SHP77 treated with DMSO at 0.1 percent for 48 hours (cell line): ENCODE results near the gene GYPA.
"Not testable (repeated sequence)": the region's sequence is repeated elsewhere in the genome, so short reads cannot be mapped to it uniquely, and the experiment has no call there.

Experiments used
- DNase-seq: peaks from one replicate; lab custom pipeline; 2025; lab: John Stamatoyannopoulos, UW

Gene GYPA

DNA sequence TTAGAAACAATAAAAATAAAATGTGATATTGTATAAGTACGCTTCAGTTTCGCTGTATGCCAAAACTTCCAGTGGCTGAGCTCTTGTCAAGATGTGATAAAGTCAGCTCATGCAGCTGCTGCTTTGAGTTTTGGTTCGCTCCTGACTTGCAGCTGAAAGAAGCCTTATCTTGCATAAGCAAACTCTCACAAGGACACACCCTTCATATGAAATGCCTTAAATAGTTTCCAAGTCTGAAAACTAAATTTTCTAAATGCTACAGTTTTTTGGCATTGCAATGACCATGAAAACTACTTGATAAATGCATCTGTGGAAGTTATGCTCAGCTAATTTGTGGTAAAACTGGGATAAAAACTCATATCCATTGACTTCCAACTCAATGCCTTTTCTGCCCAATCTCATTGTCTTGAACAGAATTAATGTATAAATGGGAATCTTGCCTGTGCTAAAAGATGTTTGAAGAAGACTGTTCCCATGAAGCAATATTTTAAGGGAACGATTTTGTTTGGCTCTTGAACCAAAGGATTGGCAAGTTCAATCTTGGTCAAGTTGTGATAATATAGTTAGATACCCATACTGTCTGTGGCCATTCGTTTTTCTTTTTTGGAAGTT is 11.7 kb downstream of the GYPA start:
- not testable (repeated sequence) for DNase-seq

DNA sequence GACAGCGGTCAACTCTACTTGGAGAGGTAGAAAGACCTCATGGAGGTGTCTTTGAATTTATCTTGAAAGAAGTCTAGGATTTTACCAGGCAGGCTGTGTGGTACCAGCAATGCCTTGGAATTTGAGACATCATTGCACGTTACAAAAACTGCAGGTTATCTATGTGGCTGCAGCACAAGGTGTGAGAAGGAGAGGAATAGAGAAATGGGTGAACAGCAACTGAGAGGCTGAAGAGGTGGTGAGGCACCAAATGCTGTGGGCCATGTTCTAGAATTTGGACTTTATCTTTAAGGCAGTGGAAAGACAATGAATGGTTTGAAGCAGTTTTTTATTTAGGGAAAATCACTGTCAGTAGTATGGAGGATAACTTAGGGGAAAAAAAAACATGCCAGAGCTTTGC is 15.4 kb downstream of the GYPA start:
- not testable (repeated sequence) for DNase-seq

DNA sequence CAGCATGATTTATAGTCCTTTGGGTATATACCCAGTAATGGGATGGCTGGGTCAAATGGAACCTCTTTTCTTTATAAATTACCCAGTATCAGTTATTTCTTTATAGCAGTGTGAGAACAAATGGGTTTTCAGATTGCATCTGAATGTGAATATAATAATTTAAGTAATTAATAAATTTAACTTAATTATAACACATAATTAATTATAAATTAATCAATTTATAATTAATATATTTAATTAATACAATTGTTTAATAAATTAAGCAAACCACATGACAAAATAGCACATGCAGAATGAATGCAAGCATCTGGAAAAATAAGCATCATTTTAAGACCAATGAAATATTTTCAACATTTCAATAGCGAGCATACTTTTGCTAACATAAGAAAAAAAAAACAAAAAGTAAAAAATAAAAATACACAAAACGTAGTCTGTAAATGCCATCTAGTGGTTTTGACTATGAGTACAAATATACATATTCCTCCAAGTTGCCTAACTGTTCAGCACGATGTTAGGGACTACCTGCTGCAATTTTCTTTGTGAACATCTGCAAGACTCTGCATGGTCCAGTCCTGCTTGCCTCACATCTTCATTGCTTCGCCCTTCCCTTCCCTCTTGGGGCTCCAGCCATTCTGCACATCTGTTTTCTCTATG is 16.4 kb downstream of the GYPA start:
- not testable (repeated sequence) for DNase-seq

DNA sequence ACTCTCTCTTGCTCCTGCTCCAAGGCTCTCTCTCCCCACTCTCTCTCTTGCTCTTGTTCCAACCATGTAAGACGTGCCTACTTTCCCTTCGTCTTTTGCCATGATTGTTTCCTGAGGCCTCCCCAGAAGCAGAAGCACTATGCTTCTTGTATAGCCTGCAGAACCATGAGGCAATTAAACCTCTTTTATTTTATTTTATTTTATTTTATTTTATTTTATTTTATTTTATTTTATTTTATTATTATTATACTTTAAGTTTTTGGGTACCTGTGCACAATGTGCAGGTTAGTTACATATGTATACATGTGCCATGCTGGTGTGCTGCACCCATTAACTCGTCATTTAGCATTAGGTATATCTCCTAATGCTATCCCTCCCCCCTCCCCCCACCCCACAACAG is 17.2 kb downstream of the GYPA start:
- not testable (repeated sequence) for DNase-seq

DNA sequence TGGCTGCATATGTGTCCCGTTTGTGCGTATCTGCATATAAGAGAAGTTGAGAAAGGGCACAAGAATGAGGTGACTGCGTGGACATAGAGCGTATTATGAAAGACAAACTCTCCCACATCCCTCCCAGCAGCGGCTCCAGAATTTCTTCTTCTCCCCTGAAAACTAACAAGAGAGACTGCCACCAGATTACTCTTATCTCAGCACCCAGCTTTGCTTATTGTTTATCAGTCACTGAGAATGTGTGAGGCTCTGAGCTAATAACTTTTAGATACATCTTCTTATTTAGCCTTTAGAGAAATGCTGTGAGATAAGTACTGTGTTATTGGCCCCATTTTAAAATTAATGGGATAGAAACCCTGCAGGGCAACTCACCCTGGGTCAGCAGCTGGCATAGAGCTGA is 20.8 kb downstream of the GYPA start:
- not testable (repeated sequence) for DNase-seq

DNA sequence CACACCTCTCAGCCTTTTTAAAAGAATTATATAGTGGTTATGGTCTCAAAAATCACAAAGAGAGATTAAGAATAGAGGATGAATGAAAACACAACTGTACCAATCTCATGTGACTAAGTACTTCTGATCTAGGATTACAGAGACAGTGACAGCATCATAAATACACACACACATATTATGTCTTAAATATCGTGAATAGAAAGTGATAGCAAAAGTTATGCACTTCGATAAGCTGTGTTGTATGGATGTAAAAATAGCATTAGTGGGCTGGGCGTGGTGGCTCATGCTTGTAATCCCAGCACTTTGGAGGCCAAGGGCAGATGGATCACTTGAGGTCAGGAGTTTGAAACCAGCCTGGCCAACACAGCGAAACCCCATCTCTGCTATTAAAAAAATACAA is 25.0 kb downstream of the GYPA start:
- DNase-seq = no peak

DNA sequence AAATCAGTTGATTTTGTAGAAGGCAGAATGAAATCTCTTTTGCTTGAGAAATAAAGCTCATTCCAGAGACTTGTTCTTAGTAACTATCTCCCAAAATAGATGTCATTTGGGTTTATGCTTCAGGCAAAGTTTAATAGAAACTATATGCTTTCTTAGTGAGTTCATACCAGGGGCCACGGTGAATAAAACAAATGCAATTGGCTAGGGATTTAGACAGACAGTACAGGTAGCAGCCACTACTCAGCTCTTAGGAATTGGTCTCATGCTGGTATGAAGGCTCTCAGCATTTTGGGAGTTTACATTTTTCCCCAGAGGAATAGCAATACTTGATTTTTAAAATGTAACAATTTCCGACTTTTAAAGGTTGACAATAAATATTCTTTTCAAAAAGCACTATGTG is 27.0 kb downstream of the GYPA start:
- DNase-seq = no peak

DNA sequence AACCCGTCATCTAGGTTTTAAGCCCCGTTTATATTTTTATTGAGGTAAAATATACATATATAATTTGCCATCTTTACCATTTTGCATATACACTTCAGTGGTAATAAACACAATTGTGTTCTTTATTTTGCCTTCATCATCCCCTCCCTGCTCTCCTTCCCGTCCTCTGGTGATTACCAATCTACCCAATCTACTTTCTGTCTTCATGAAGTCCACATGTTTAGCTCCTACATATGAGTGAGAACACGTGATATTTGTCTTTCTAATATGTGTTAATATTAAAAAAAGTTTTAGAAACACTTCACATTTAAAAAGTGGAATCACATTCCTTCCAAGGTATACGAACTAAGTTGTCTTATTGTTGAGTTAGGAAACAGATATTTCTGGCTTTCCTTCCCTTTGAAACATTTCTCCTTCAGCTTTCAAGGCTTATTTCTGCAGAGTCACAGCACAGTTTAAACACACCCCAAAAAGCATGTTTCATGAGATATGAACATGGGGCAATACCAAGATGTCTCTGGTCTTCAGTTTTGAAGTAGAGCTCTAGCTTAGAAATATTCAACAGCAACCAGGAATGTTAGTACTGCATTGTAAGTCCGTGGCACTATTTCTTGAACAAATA is 35.9 kb downstream of the GYPA start:
- DNase-seq = no peak

DNA sequence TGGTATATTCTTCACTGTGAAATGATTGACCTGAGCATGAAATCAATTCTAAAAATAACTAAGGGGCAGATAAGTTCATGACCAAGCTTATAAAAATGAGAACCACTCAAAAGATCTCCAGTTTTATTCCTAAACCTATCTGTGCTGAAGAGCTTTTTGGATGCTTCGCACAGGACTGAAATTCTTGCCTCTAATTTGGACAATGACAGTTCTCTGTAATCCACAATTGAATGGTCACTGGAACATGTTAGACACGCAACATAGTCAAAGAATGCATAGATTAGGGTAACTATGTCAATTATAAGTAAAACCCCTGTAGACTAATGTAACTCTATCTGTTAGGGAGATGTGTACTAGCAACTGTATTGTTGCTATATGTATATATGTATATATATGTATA is 42.7 kb downstream of the GYPA start:
- DNase-seq = not testable (repeated sequence)

DNA sequence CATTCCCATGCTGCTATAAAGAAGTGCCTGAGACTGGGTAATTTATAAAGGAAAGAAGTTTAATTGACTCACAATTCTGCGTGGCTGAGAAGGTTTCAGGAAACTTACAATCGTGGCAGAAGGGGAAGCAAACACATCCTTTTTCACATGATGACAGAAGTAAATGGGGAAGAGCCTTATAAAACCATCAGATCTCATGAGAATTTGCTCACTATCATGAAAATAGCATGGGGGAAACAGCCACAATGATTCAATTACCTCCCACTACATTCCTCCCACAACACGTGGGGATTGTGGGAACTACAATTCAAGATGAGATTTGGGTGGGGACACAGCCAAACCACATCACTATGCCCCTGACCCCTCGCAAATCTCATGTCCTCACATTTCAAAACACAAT is 46.5 kb downstream of the GYPA start:
- DNase-seq = not testable (repeated sequence)

DNA sequence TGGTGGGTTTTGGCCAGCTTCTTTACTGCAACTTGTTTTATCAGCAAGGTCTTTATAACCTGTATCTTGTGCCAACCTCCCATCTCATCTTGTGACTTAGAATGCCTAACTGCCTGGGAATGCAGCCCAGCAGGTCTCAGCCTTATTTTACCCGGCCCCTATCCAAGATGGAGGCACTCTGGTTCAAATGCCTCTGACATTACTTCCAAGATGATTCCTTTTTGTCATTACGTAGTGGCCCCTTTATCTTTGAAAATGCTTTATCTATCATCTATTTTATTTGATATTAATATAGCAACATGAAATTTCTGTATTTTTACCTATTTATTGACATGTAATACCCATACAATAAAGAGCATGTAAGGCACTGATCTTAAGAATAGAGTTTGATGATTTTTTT is 49.3 kb downstream of the GYPA start:
- not testable (repeated sequence) for DNase-seq

DNA sequence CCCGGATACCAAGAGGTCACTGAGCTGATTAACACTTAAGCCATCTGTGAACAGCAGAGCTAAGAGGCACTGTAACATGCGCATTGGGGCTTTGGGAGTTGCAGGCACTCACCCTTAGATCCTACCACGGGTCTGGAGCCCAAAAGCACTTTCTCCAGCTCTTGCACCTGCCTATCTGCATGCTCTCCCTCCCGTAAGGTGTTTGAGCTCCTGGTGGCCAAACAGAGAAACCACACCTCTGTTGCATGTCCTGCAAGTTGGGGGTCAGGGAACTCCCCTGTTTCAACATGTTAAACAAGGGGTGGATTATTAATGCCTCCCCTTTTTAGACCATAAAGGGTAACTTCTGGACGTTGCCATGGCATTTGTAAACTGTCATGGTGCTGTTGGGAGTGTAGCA is 49.8 kb downstream of the GYPA start:
- DNase-seq = no peak

DNA sequence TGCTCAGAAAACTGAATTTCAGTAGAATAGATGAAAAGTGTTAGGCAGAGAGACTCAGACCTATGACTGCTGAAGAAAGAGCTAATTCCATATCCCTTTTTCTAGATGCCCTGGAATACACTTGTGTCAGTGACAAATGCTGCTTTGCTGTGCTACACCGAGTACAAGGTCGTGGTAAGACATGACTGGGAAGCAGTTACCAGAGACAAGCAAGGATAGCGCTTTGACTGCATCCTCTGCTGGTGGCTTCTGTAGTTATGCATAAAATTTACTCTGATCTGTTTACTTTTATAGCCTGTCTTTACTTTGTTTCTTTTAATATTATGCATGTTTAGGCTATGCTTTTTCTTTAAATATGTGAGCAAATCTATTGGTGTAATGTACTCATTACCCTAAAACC is 58.5 kb downstream of the GYPA start:
- DNase-seq = not testable (repeated sequence)

DNA sequence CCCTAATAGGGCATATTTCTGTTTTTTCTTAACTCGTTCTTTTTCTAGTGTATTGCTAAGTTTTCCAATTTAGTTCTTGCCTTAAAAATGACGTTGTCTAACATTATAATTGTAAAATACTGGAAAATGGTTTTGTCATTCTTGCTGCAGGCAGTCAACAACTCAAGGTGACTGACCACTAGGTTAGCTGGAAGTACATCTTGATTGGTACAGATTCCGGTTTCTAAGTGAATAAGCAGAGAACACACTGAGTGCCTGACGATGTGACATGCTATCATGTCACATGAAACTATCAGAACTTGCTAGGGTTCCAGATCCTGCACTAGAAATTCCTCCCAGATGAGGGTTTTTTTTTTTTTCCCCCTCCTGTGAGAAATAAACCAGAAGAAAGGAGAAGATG is 60.4 kb downstream of the GYPA start:
- not testable (repeated sequence) for DNase-seq

DNA sequence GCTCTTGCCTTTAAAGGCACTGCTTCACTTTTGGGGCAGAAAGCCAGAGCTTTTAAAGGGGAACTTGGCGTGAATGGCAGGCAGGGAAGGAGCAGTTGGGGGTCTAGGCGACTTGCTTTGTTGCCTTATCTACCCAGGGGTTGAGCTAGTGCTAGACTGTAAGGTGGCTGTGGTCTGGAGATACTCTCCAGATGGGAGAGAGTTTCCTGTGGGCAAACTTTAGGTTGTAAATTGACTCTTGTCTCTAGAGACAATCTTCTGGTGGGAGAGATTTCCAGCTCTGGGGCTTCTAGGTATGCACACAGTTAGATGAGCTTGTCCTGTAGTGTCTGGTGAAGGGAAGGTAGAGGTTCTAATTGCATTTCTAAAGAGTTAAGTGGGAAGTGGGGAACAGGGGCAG is 61.8 kb downstream of the GYPA start:
- DNase-seq = not testable (repeated sequence)

DNA sequence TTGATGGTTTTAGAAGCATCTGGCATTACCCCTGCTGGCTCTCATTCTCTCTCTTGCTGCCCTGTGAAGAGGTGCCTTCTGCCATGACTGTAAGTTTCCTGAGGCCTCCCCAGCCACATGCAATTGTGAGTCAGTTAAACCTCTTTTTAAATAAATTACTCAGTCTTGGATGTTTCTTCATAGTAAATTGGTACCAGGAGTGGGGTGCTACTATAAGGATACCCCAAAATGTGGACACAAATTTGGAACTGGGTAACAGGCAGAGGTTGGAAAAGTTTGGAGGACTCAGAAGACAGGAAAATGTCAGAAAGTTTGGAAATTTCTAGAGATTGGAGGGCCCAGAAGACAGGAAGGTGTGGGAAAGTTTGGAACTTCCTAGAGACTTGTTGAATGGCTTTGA is 79.0 kb downstream of the GYPA start:
- not testable (repeated sequence) for DNase-seq

DNA sequence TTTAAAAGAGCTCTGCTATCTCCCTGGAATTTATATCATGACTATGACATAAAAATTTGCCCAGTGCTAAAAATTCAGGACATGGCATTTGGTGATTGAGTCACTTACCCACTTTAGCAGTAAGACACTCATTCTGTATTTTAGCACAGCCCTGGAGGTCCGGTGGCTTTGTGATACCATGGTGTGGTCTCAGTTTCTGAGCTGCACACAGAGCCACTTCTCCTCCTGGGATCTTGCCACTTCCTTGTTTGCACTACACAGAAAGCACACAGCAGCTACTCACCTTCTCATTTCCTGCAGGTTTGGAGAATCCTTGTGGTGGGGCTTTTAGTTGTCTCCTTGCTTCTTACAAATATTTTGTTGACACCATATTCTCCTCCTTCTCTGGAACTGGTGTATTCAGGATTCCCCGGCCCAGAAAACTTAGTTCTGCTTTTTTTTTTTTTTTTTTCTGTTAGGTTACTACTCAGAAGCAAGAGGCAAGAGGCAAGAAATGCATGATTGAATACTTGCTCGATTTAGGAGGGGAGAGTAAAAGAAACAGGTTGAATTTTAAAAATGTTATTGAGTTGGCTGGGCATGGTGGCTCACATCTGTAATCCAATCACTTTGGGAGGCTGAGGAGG is 80.2 kb downstream of the GYPA start:
- not testable (repeated sequence) for DNase-seq
